GM12878 (cell line): ENCODE measurements around the gene PAM. TPM values are rescaled to one million over a fixed set of nuclear protein-coding genes. Genes with fewer than 3 reads are reported as not detected.

ENCODE experiments used
- GATAD2B ChIP-seq: fragments of 450-650 bp; conservative IDR thresholded peaks from 2 replicates; pipeline ENCODE4 v1.6.1; 2017; ENCODE audit warnings: low read depth, mild to moderate bottlenecking, moderate library complexity
- RB1 ChIP-seq: fragments of 450-650 bp; formaldehyde crosslinking; IDR thresholded peaks from 2 replicates; pipeline ENCODE4 v1.6.1; 2017; ENCODE audit warnings: mild to moderate bottlenecking, borderline replicate concordance
- RELA ChIP-seq: fragments of 450-650 bp; IDR thresholded peaks from 2 replicates; pipeline ENCODE4 v1.8.0; 2014; ENCODE audit warnings: borderline replicate concordance; ENCODE audit not compliant: partially characterized antibody
- WRNIP1 ChIP-seq: IDR thresholded peaks from 2 replicates; pipeline ENCODE4 v1.6.1; 2011; ENCODE audit warnings: low read depth, low read length, improper control_type of control experiment, borderline replicate concordance
- polyA plus RNA-seq, 11 experiments: library from polyadenylated mRNA; depleted of rRNA in 4 of 11; unstranded in 6 of 11; stranded (reverse) in 5 of 11; fragments of >200 nt; fragmentation: Nextera tagmentation in 4 of 11; fragmentation: Illumina TruSeq in 1 of 11; extraction: Ambion mirVana in 4 of 11; extraction: Trizol in 1 of 11; gene quantifications; 1 replicate in 1 of 11; 2 replicates in 10 of 11; pipeline versions ENCODE4 v1.2.1 to v1.2.3, GENCODE V29; 2011 to 2016; ENCODE audit warnings: inconsistent platforms in 2 of 11, missing spikeins in 2 of 11, low read depth in 1 of 11
- total RNA-seq, 4 experiments: library from RNA; depleted of rRNA in 3 of 4; stranded (reverse); fragments of >200 nt in 3 of 4; fragmentation: Illumina TruSeq in 1 of 4; extraction: Trizol in 1 of 4; gene quantifications; 2 replicates each; pipeline versions ENCODE4 v1.2.1 to v1.2.3, GENCODE V29; 2013 to 2021
- TF ChIP-seq, protein P1 (sequence below): fragments of 150-350 bp; IDR thresholded peaks from 2 replicates; pipeline ENCODE4 v1.6.1; 2016; ENCODE audit warnings: low read depth, low read length
- TF ChIP-seq, protein P2 (sequence below): IDR thresholded peaks from 2 replicates; pipeline ENCODE4 v1.6.1; 2012; ENCODE audit warnings: low read depth, low read length, improper control_type of control experiment
- TF ChIP-seq, protein P3 (sequence below): IDR thresholded peaks from 2 replicates; pipeline ENCODE4 v1.6.1; 2012; ENCODE audit warnings: low read depth, low read length, improper control_type of control experiment
- TF ChIP-seq, protein P4 (sequence below): fragments of 450-650 bp; formaldehyde crosslinking; IDR thresholded peaks from 2 replicates; pipeline ENCODE4 v1.5.0; 2022; ENCODE audit warnings: mild to moderate bottlenecking, missing genetic modification characterization

PAM gene
- total and polyA plus RNA-seq, 10 of the 15 experiments (the other 5 are each of a cell fraction or from before 2014, with no cell fraction given) = 5.5 to 72.5 (median 15.4) TPM

DNA sequence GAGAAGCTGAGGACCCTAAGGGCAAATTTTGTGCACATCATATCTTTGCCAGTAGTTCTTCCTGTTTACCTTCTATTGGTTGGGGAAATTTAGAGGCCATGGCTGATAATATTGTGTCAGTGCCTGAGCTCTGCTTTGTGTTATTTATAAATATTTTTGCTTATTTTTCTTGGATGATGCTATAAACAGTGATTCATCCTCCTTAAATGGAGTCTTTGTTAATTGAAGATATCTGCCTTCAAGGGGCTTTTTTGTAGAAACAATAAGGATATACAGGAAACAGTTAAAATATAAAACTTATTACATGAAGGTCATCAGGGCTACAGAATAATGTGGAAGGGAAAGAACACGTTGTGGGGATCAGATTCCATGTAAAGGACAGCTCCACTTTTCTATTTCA, 78.0 kb downstream of the PAM start (continued):
- TF ChIP-seq, protein P1, sequence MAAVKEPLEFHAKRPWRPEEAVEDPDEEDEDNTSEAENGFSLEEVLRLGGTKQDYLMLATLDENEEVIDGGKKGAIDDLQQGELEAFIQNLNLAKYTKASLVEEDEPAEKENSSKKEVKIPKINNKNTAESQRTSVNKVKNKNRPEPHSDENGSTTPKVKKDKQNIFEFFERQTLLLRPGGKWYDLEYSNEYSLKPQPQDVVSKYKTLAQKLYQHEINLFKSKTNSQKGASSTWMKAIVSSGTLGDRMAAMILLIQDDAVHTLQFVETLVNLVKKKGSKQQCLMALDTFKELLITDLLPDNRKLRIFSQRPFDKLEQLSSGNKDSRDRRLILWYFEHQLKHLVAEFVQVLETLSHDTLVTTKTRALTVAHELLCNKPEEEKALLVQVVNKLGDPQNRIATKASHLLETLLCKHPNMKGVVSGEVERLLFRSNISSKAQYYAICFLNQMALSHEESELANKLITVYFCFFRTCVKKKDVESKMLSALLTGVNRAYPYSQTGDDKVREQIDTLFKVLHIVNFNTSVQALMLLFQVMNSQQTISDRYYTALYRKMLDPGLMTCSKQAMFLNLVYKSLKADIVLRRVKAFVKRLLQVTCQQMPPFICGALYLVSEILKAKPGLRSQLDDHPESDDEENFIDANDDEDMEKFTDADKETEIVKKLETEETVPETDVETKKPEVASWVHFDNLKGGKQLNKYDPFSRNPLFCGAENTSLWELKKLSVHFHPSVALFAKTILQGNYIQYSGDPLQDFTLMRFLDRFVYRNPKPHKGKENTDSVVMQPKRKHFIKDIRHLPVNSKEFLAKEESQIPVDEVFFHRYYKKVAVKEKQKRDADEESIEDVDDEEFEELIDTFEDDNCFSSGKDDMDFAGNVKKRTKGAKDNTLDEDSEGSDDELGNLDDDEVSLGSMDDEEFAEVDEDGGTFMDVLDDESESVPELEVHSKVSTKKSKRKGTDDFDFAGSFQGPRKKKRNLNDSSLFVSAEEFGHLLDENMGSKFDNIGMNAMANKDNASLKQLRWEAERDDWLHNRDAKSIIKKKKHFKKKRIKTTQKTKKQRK = no peak
- TF ChIP-seq RB1 = no peak
- TF ChIP-seq RELA = no peak
- TF ChIP-seq, protein P2, sequence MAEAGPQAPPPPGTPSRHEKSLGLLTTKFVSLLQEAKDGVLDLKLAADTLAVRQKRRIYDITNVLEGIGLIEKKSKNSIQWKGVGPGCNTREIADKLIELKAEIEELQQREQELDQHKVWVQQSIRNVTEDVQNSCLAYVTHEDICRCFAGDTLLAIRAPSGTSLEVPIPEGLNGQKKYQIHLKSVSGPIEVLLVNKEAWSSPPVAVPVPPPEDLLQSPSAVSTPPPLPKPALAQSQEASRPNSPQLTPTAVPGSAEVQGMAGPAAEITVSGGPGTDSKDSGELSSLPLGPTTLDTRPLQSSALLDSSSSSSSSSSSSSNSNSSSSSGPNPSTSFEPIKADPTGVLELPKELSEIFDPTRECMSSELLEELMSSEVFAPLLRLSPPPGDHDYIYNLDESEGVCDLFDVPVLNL = no peak
- no peak for TF ChIP-seq WRNIP1
- TF ChIP-seq, protein P3, sequence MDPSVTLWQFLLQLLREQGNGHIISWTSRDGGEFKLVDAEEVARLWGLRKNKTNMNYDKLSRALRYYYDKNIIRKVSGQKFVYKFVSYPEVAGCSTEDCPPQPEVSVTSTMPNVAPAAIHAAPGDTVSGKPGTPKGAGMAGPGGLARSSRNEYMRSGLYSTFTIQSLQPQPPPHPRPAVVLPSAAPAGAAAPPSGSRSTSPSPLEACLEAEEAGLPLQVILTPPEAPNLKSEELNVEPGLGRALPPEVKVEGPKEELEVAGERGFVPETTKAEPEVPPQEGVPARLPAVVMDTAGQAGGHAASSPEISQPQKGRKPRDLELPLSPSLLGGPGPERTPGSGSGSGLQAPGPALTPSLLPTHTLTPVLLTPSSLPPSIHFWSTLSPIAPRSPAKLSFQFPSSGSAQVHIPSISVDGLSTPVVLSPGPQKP = no peak
- TF ChIP-seq, protein P4, sequence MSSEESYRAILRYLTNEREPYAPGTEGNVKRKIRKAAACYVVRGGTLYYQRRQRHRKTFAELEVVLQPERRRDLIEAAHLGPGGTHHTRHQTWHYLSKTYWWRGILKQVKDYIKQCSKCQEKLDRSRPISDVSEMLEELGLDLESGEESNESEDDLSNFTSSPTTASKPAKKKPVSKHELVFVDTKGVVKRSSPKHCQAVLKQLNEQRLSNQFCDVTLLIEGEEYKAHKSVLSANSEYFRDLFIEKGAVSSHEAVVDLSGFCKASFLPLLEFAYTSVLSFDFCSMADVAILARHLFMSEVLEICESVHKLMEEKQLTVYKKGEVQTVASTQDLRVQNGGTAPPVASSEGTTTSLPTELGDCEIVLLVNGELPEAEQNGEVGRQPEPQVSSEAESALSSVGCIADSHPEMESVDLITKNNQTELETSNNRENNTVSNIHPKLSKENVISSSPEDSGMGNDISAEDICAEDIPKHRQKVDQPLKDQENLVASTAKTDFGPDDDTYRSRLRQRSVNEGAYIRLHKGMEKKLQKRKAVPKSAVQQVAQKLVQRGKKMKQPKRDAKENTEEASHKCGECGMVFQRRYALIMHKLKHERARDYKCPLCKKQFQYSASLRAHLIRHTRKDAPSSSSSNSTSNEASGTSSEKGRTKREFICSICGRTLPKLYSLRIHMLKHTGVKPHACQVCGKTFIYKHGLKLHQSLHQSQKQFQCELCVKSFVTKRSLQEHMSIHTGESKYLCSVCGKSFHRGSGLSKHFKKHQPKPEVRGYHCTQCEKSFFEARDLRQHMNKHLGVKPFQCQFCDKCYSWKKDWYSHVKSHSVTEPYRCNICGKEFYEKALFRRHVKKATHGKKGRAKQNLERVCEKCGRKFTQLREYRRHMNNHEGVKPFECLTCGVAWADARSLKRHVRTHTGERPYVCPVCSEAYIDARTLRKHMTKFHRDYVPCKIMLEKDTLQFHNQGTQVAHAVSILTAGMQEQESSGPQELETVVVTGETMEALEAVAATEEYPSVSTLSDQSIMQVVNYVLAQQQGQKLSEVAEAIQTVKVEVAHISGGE = no peak
- TF ChIP-seq GATAD2B = no peak
- TF ChIP-seq, all 136 proteins: peak for 0
